Erythroblast (primary cell): Measurements from ENCODE around the gene GIGYF2.

ENCODE experiments used
- GATA1 ChIP-seq: IDR thresholded peaks from 2 replicates; pipeline ENCODE4 v1.6.1; 2011; ENCODE audit warnings: low read depth, mild to moderate bottlenecking, control low read depth, low read length, moderate library complexity
- POLR2A ChIP-seq: IDR thresholded peaks from 2 replicates; pipeline ENCODE4 v1.6.1; 2011; ENCODE audit warnings: mild to moderate bottlenecking, low read length

DNA sequence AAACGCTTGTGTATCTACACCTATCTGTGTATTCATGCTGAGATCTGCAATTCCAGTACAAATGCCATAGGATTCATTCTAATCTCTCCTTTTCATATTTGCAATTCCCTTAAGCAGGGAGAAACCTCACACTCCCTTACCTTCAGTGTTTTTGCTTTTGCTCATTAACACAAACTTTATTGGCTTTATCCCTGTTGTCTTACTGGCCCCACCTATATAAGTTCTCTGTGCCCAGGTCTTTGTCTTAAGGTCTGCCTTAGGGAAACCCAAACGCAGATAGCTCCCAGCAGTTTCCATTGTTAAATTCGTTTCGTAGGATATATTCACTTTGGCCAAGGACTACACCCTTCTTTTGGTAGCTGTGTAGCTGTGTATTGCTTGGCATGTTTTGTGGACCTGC, 169.0 kb downstream of the GIGYF2 start:
- TF ChIP-seq POLR2A (no peak), GATA1 (no peak)
